Stimulated activated CD4-positive, alpha-beta T cell treated with anti-CD3 and anti-CD28 coated beads, Interleukin-1b, Interleukin-23, amount 100 ng/mL, for 4 hours (primary cell): ENCODE results near the gene TMEM270.
A peak's percentile ranks its signal among the peaks of the same experiment; 100 is the strongest.
"Not testable (repeated sequence)": the region's sequence is repeated elsewhere in the genome, so short reads cannot be mapped to it uniquely, and the experiment has no call there.

Source experiments
- DNase-seq, 2 donors: peaks; one replicate each; pipeline ENCODE4 v3.0.0-alpha.2; 2020; ENCODE audit warnings: low read depth in 2 of 2

The TMEM270 gene

GRCh38 chr7:73860859-73861258 is at the start of gene TMEM270:
Gene TMEM270 (plus strand): TSS chr7:73861159. CDS start chr7:73861195, 36 bp downstream.
- no peak for DNase-seq

- peak; percentile 30 to 46 for DNase-seq
These were observed 49.2 kb upstream of the TMEM270 start for GRCh38 chr7:73811760-73812168.

GRCh38 chr7:73812996-73813395 is 48.0 kb upstream of the TMEM270 start:
- DNase-seq = no peak

GRCh38 chr7:73815436-73815835 is 45.5 kb upstream of the TMEM270 start:
- no peak for DNase-seq

GRCh38 chr7:73817121-73817520 is 43.8 kb upstream of the TMEM270 start:
- DNase-seq = no peak

GRCh38 chr7:73820013-73820412 is 40.9 kb upstream of the TMEM270 start:
- DNase-seq = no peak

GRCh38 chr7:73821597-73822285 is 39.2 kb upstream of the TMEM270 start:
- DNase-seq = not testable (repeated sequence)

- no peak for DNase-seq
These were observed 38.4 kb upstream of the TMEM270 start for GRCh38 chr7:73822319-73823173.

GRCh38 chr7:73823257-73823656 is 37.7 kb upstream of the TMEM270 start:
- no peak for DNase-seq

- DNase-seq = no peak
These were observed 36.9 kb upstream of the TMEM270 start for GRCh38 chr7:73823873-73824592.

GRCh38 chr7:73824986-73825385 is 36.0 kb upstream of the TMEM270 start:
- no peak for DNase-seq

GRCh38 chr7:73827567-73828106 is 33.3 kb upstream of the TMEM270 start:
- DNase-seq = no peak

- no peak for DNase-seq
These were observed 32.7 kb upstream of the TMEM270 start for GRCh38 chr7:73828107-73828803.

GRCh38 chr7:73828972-73829371 is 32.0 kb upstream of the TMEM270 start:
- no peak for DNase-seq

GRCh38 chr7:73829505-73829904 is 31.5 kb upstream of the TMEM270 start:
- DNase-seq = no peak

- no peak for DNase-seq
These were observed 30.9 kb upstream of the TMEM270 start for GRCh38 chr7:73829921-73830680.

- no peak for DNase-seq
These were observed 30.0 kb upstream of the TMEM270 start, which contains the start of gene CLDN4 for GRCh38 chr7:73830681-73831583. Gene CLDN4 (plus strand): TSS chr7:73830996. CDS start chr7:73831202, 206 bp downstream.

GRCh38 chr7:73831584-73831833 is 29.4 kb upstream of the TMEM270 start:
- DNase-seq = no peak

GRCh38 chr7:73831834-73832651 is 28.9 kb upstream of the TMEM270 start:
- DNase-seq = no peak
